ENCODE measurements around the gene OR2AT4.

DNA sequence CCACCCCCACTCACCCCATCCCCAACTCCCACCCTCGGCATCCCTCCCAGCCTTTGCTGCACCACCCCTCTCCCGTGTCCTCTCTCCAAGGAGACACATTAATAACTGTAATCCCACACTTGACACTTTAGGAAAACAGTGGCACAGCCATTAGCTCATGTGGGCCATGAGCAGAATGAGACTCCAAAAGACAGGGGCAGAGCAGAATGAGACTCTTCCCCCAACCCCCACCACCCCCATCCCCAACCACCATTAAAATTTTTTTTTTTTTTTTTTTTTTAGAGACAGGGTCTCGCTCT lies 48.0 kb upstream of the OR2AT4 start:
- TF ChIP-seq SPI1 (IDR thresholded peaks at IDR 0.05; ENCODE audit: borderline replicate concordance, low read depth): no peak
- TF ChIP-seq, protein P1, sequence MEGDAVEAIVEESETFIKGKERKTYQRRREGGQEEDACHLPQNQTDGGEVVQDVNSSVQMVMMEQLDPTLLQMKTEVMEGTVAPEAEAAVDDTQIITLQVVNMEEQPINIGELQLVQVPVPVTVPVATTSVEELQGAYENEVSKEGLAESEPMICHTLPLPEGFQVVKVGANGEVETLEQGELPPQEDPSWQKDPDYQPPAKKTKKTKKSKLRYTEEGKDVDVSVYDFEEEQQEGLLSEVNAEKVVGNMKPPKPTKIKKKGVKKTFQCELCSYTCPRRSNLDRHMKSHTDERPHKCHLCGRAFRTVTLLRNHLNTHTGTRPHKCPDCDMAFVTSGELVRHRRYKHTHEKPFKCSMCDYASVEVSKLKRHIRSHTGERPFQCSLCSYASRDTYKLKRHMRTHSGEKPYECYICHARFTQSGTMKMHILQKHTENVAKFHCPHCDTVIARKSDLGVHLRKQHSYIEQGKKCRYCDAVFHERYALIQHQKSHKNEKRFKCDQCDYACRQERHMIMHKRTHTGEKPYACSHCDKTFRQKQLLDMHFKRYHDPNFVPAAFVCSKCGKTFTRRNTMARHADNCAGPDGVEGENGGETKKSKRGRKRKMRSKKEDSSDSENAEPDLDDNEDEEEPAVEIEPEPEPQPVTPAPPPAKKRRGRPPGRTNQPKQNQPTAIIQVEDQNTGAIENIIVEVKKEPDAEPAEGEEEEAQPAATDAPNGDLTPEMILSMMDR (IDR thresholded peaks at IDR 0.05; ENCODE audit: insufficient read depth, low read length): no peak

All from HL-60 (cell line).